Measurements from ENCODE around the gene FAM114A1. TPM values are rescaled to one million over a fixed set of nuclear protein-coding genes. Genes with fewer than 3 reads are reported as not detected.

FAM114A1 gene
- total RNA-seq, 2 donors from 2014 or later = 19.3 to 39.3 TPM

DNA sequence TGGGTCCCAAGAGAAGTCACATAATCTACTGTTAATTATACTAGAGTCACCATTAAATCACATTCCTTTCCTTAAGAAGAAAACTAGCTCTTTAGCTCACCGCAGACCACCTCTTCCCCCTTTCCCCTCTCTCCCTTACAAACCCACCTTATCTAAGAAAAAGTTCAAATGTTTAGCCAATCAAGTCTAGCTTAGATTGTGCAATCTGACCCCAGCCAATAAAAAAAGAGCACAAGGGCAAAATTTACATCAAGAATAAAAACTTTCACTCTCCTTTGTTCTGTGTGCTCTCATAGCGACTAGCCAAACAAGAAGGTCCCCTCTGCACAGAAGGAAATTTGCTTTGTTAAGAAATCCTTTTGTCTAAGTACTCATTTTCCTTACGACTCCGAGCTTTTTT lies 88.4 kb downstream of the FAM114A1 start:
- Mint-ChIP-seq H3K4me3 (no peak overlapping the region), H3K4me1 (no peaks in the 10 kb centered on the region), H3K36me3 (ENCODE audit: low read depth) (no peaks in the 10 kb centered on the region), H3K27ac (no peak overlapping the region), H3K27me3 (ENCODE audit: insufficient read depth) (no peaks in the 10 kb centered on the region), H3K9me3 (no peaks in the 10 kb centered on the region)
- Histone ChIP-seq H3K27ac (ENCODE audit: low read depth, low read length) (no peak overlapping the region), H3K4me3 (ENCODE audit: low read length) (no peak overlapping the region), H3K27me3 (ENCODE audit: control insufficient read depth, insufficient read depth, low read length, poor library complexity, severe bottlenecking) (no peaks in the 10 kb centered on the region), H3K4me1 (ENCODE audit: control insufficient read depth, insufficient read depth, low read length) (no peaks in the 10 kb centered on the region), H3K36me3 (ENCODE audit: control insufficient read depth, insufficient read depth, low read length) (no peaks in the 10 kb centered on the region), H3K9ac (ENCODE audit: extremely low read depth, low read length, poor library complexity, severe bottlenecking) (no peak overlapping the region), H3K9me3 (ENCODE audit: control insufficient read depth, low read length) (no peaks in the 10 kb centered on the region)
- DNase-seq = no peak
- no peak for TF ChIP-seq CTCF (conservative IDR thresholded peaks at IDR 0.05)
- WGBS, 2 experiments (ENCODE audit: insufficient coverage in 1 of 2, insufficient read length in 1 of 2) = 81 to 94% methylated on average over 3 to 4 of the region's 4 CpGs

DNA sequence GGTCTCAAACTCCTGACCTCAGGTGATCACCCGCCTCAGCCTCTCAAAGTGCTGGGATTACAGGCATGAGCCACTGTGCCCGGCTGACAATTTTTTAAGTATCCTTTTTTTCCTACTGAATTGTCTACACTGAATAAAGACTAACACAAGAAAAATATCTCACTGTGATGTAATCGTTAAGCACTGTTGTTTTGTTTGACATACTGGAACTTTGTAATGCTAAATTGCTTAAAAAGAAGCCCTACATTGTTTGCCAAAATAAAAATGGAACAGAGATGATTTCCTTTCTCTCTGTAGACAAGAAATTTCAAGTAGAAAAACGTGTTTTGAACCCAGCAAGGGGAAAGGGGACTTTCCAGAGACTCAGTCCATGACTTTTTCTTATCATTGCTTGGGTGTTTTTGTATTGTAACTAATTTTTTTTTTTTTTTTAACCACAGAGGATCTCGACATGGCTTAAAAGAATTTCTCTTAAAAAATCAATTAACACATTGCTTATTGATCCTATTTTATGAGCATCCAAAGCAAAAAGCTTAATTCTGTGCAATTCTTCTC lies 89.7 kb downstream of the FAM114A1 start:
- WGBS, 2 experiments (ENCODE audit: insufficient coverage in 1 of 2, insufficient read length in 1 of 2) = 73 to 76% methylated on average over 3 to 5 of the region's 5 CpGs
- Histone ChIP-seq H3K27ac (ENCODE audit: low read depth, low read length) (no peak overlapping the region), H3K4me3 (ENCODE audit: low read length) (no peak overlapping the region), H3K9ac (ENCODE audit: extremely low read depth, low read length, poor library complexity, severe bottlenecking) (no peak overlapping the region), H3K4me1 (ENCODE audit: control insufficient read depth, insufficient read depth, low read length) (no peaks in the 10 kb centered on the region), H3K27me3 (ENCODE audit: control insufficient read depth, insufficient read depth, low read length, poor library complexity, severe bottlenecking) (no peaks in the 10 kb centered on the region), H3K36me3 (ENCODE audit: control insufficient read depth, insufficient read depth, low read length) (no peaks in the 10 kb centered on the region), H3K9me3 (ENCODE audit: control insufficient read depth, low read length) (no peaks in the 10 kb centered on the region)
- H3K4me3 Mint-ChIP-seq = no peak overlapping the region
- no peaks in the 10 kb centered on the region for H3K4me1 Mint-ChIP-seq
- H3K27ac Mint-ChIP-seq = no peak overlapping the region
- DNase-seq = no peak
- TF ChIP-seq CTCF (conservative IDR thresholded peaks at IDR 0.05) = no peak
- no peaks in the 10 kb centered on the region for H3K36me3 Mint-ChIP-seq (ENCODE audit: low read depth)
- no peaks in the 10 kb centered on the region for H3K9me3 Mint-ChIP-seq
- H3K27me3 Mint-ChIP-seq (ENCODE audit: insufficient read depth) = no peaks in the 10 kb centered on the region

DNA sequence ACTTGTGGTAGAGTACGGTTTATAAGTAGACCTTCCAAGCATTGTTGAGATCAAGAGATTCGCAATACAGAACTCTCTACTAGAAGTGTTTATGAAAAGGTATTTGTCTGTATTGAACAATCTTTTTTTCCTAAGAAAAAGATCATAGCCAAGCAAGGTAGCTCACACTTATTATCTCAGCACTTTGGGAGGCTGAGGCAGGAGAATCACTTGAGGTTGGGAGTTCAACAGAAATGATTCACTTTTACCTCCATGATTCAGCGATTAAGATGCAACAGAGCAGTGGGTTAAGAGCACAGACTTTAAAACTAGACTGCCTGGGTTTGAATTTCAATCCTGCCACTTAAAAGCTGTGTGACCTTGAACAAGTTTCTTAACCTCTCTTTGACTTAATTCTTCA lies 90.3 kb downstream of the FAM114A1 start:
- Histone ChIP-seq H3K4me1 (ENCODE audit: control insufficient read depth, insufficient read depth, low read length) (no peaks in the 10 kb centered on the region), H3K9ac (ENCODE audit: extremely low read depth, low read length, poor library complexity, severe bottlenecking) (no peak overlapping the region), H3K36me3 (ENCODE audit: control insufficient read depth, insufficient read depth, low read length) (no peaks in the 10 kb centered on the region), H3K27ac (ENCODE audit: low read depth, low read length) (no peak overlapping the region), H3K4me3 (ENCODE audit: low read length) (no peak overlapping the region), H3K9me3 (ENCODE audit: control insufficient read depth, low read length) (no peaks in the 10 kb centered on the region), H3K27me3 (ENCODE audit: control insufficient read depth, insufficient read depth, low read length, poor library complexity, severe bottlenecking) (no peaks in the 10 kb centered on the region)
- TF ChIP-seq CTCF (conservative IDR thresholded peaks at IDR 0.05) = no peak
- Mint-ChIP-seq H3K27ac (no peak overlapping the region), H3K9me3 (no peaks in the 10 kb centered on the region), H3K27me3 (ENCODE audit: insufficient read depth) (no peaks in the 10 kb centered on the region), H3K36me3 (ENCODE audit: low read depth) (no peaks in the 10 kb centered on the region), H3K4me1 (no peaks in the 10 kb centered on the region), H3K4me3 (no peak overlapping the region)
- no peak for DNase-seq
- WGBS, 2 experiments (ENCODE audit: insufficient coverage in 1 of 2, insufficient read length in 1 of 2) = 100% methylated on average over 1 to 3 of the region's 3 CpGs

All from endodermal cell (in vitro differentiated cells).